Muscle layer of colon (tissue), 2 donors: ENCODE results near the gene HOOK1.
A peak's percentile ranks its signal among the peaks of the same experiment; 100 is the strongest.

Experiments
- H3K27ac ChIP-seq: one replicate; pipeline ENCODE4 v1.7.0; 2013; ENCODE audit warnings: low read depth, mild to moderate bottlenecking, low read length, moderate library complexity
- H3K27me3 ChIP-seq, 2 donors: one replicate each; pipeline ENCODE4 v1.7.0; 2013; ENCODE audit warnings: low read length in 2 of 2, mild to moderate bottlenecking in 2 of 2; ENCODE audit not compliant: insufficient read depth in 2 of 2, control insufficient read depth in 1 of 2
- H3K36me3 ChIP-seq: one replicate; pipeline ENCODE4 v1.7.0; 2013; ENCODE audit warnings: mild to moderate bottlenecking, low read length; ENCODE audit not compliant: insufficient read depth
- H3K4me1 ChIP-seq: one replicate; pipeline ENCODE4 v1.7.0; 2013; ENCODE audit warnings: mild to moderate bottlenecking, low read length; ENCODE audit not compliant: insufficient read depth
- H3K4me3 ChIP-seq, 2 donors: one replicate each; pipeline ENCODE4 v1.7.0; 2013; ENCODE audit warnings: low read length in 2 of 2, low read depth in 1 of 2, mild to moderate bottlenecking in 1 of 2, moderate library complexity in 1 of 2
- H3K9ac ChIP-seq: one replicate; pipeline ENCODE4 v1.7.0; 2013; ENCODE audit warnings: low read length
- H3K9me3 ChIP-seq: one replicate; pipeline ENCODE4 v1.7.0; 2013; ENCODE audit warnings: mild to moderate bottlenecking, low read length
- donor health status: abdominal sarcoma.
- donor health status: Adenocarcinoma of cecum.

HOOK1 gene

GRCh38 chr1:59814901-59815825 lies at the start of gene HOOK1:
HOOK1 (plus strand) TSS chr1:59814949; CDS start chr1:59815118, 169 bp downstream.
- H3K4me1 ChIP-seq, result no peaks in the 10 kb centered on the region
- no peaks in the 10 kb centered on the region for H3K36me3 ChIP-seq
- peaks cover 23 to 32% of the 10 kb centered on the region in 2 donors for H3K27me3 ChIP-seq
- no peak within 1 kb of the TSS for H3K9ac ChIP-seq
- peak within 1 kb of the TSS; percentile 10 to 47 for H3K4me3 ChIP-seq
- H3K9me3 ChIP-seq, result no peaks in the 10 kb centered on the region
- H3K27ac ChIP-seq, result no peak within 1 kb of the TSS

DNA sequence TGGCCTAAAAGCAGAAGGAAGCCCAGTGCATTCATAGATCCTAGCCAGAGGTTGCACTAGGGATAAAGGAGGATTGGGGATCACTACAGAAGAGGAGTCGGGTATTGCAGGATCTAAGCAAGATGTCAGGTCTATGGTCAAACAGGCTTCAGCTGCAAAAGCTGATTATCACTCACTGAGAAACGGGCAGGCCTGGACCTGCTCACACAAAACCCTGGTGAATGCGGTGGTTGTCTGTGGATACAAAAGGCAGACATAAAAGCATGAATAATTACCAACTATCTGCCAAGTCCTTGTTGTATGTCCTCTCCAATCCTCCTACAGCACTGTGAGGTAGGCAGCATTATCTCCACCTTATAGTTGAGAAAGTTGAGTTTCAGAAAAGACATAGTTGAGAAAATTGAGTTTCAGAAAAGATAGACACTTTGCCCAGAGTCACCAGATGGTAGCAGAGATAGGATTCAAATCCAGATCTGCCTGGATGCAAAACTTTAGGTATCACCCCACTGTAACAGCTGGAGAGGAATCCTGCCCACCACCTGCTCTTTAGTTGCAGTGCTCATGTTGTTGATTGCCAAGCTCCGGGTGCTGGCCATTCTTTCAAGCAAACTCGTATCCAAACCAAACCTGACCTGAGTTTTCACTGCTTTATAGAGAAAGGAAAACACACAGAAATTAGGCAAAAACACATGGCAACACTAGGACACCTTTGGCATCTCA lies 49.6 kb upstream of the HOOK1 start:
- no peaks in the 10 kb centered on the region for H3K4me1 ChIP-seq
- no peaks in the 10 kb centered on the region for H3K9me3 ChIP-seq
- no peak overlapping the region for H3K27ac ChIP-seq
- H3K27me3 ChIP-seq, result no peaks in the 10 kb centered on the region
- no peaks in the 10 kb centered on the region for H3K36me3 ChIP-seq
- no peak overlapping the region for H3K4me3 ChIP-seq
- no peak overlapping the region for H3K9ac ChIP-seq

DNA sequence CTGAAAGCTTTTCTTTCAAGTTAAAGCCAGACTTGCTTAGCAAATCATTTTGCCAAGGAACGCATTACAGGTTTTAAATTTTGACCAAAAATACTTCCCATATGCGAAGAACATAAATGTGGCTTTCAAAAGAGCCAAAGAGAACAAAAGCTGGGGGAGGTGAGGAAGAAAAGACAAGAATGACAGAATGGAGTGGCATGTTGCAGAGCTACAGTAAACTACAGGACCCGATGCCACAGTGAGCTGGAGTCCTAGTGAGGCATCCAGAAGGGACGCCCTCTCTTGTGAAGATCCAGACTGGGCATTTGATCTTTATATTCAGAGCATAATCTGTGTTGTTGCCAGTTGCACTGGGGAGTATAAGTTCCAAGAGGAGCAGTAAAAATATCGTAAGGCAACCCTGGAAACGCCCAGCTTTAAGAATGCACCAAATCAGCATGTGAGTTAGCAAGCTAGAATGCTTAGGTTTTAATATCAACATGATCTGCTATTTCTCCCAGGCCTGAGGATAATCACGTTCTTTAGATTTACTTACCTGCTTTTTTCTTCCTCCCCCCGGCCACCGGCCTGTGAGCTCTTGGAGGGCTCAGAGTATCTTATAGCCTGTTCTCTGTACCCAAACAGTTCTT lies 48.4 kb upstream of the HOOK1 start:
- Histone ChIP-seq H3K4me1 (no peaks in the 10 kb centered on the region), H3K27ac (no peak overlapping the region), H3K4me3 (no peak overlapping the region), H3K9ac (no peak overlapping the region), H3K9me3 (no peaks in the 10 kb centered on the region), H3K36me3 (no peaks in the 10 kb centered on the region), H3K27me3 (no peaks in the 10 kb centered on the region)

DNA sequence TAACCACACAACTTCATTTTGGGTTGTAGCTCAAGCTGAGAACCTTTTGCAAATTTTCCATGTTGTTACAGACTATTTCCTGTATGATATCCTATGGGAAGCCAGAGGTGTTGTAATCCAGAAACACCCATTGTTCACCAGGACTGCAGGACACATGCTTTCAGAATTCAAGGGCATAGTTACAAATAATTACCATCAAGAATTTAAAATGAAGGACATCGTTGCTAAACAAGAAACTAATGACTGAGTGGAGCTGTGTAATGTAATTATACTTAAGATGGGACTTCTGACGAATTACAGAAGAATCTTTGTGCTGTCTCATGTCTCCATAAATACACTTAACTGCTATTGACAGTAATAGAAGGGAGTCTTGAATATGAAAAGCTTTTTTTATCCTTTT lies 47.6 kb upstream of the HOOK1 start:
- no peak overlapping the region for H3K27ac ChIP-seq
- no peaks in the 10 kb centered on the region for H3K4me1 ChIP-seq
- H3K9me3 ChIP-seq, result no peaks in the 10 kb centered on the region
- no peak overlapping the region for H3K4me3 ChIP-seq
- H3K36me3 ChIP-seq, result no peaks in the 10 kb centered on the region
- no peak overlapping the region for H3K9ac ChIP-seq
- H3K27me3 ChIP-seq, result no peaks in the 10 kb centered on the region

DNA sequence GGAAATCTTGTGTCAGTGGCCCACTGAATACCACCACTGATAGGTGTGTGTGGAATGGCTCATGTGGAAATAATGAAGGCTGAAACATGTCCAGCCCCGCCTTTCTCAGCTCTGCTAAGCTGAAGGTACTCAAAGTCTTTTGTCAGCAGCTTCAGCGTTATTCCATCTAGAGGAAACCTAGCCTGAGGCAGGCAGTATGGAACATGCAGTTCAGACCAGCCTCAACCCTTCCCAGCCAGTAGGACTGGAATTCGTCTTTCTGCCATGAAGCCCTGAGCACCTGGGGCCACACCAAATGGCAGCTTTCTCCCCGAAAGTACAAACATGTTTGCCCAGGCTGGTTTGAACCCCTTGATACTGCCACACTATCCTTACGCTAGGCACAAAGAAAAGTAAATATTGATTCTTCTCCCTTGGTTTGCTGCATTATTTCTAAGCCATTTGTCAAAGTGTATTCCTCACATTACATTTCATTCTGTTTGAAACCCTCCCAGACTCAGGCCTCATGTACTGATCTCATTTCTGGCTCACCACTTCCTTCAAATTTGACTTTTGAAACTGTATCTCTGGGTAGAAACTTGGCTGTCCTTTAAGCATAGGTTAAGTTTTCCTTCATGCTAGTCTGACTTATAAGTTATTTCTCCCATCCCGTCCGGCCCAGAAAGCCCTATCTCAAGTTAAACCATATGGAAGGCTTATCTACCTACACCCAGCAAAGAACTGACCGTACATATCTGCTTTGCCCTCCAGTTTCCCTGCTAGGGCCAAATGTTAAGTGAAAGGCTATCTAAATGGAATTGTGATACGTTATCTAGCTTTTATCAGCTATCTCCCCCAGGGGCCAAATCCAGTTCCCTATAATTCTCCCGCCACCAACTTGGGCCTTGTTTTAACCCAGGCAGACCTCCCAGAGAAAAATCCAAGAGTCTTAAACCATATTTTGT lies 45.7 kb upstream of the HOOK1 start:
- Histone ChIP-seq H3K27ac (no peak overlapping the region), H3K9ac (no peak overlapping the region), H3K4me1 (no peaks in the 10 kb centered on the region), H3K9me3 (no peaks in the 10 kb centered on the region), H3K36me3 (no peaks in the 10 kb centered on the region), H3K4me3 (no peak overlapping the region), H3K27me3 (no peaks in the 10 kb centered on the region)

DNA sequence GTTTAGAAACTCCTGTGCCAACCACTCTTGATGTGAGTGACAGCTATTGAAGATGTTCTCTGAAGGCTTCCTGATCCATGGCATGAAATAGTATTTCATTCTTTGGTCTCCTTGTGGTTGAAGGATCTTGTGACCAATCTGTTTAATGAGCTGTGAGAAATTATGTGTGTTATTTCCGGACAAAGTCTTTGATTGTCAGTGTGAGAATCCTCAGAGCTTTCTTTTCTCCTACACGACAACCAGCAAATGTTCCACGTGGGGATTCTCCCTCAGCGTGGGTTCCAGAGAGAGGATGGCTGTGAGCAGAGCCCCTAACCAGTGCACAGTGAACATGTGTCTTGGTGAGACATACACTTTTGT lies 45.0 kb upstream of the HOOK1 start:
- no peaks in the 10 kb centered on the region for H3K27me3 ChIP-seq
- H3K4me3 ChIP-seq, result no peak overlapping the region
- H3K9me3 ChIP-seq, result no peaks in the 10 kb centered on the region
- H3K4me1 ChIP-seq, result no peaks in the 10 kb centered on the region
- H3K27ac ChIP-seq, result no peak overlapping the region
- H3K36me3 ChIP-seq, result no peaks in the 10 kb centered on the region
- H3K9ac ChIP-seq, result no peak overlapping the region

DNA sequence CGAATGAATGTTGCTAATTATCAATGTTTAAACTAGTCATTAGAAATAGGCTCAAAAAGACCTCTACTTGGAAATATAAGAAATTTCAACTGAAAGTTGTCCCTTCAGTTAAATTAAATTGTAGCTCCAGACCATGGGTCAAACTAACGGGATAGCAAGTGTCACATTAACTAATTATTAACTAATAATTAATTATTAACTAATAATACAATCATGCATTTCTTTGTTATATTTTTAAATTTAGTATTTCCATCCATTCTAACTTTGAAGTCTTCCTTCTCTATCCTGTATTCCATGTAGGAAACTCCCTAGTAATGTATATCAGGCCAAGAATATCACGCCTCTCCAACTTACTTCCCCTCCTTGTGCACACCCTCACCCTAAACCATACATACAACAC lies 43.4 kb upstream of the HOOK1 start:
- no peak overlapping the region for H3K9ac ChIP-seq

GRCh38 chr1:59775480-59775879 lies 39.3 kb upstream of the HOOK1 start:
- Histone ChIP-seq H3K27me3 (no peaks in the 10 kb centered on the region), H3K9ac (no peak overlapping the region), H3K4me3 (no peak overlapping the region), H3K27ac (no peak overlapping the region), H3K9me3 (no peaks in the 10 kb centered on the region), H3K36me3 (no peaks in the 10 kb centered on the region), H3K4me1 (no peaks in the 10 kb centered on the region)

More for the DNA sequence above, 43.4 kb upstream of the HOOK1 start:
- no peaks in the 10 kb centered on the region for H3K36me3 ChIP-seq
- no peaks in the 10 kb centered on the region for H3K27me3 ChIP-seq
- H3K4me3 ChIP-seq, result no peak overlapping the region
- H3K9me3 ChIP-seq, result no peaks in the 10 kb centered on the region
- H3K27ac ChIP-seq, result no peak overlapping the region
- no peaks in the 10 kb centered on the region for H3K4me1 ChIP-seq

DNA sequence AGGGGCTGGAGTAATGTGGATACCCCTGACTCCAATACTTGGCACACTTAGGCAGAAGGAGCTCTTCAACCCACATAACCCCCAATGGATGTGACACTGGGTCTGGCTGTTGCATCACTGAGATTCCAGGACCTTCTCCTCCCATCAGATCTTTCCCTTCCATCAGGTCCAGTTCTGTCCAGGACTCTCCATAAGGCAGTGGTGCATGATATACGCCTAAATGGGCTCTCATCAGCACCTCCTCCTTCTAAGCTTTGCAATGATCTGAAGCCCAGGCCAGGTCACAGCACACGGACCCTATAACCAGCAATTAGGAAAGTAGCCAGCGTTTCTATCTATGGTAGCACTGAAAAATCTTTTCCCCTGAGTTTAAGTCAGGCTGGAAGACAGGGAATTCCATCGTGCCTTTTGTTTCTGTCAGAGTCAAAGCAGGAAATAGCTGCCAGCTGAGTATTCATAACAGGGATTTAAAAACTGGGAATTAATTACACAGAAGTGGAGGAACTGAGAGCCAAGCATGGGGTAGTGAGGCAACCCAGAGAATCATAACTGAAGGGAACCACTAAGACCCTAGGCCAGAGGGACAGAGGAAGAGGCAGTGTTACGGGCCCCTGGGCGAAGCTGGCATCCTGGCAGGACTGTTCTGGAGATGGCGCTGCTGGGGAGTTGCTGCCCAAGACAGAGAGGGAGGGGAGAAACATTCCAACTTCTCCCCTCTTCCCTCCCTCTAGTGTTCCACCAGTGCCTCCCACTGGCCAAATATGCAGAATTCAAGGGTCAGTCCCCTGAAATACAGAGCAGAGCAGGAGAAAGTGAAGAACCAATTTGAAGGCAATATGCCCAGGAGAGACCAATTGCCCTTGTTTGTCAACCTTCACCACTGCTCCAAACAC lies 37.5 kb upstream of the HOOK1 start:
- no peak overlapping the region for H3K27ac ChIP-seq
- H3K9ac ChIP-seq, result no peak overlapping the region
- H3K27me3 ChIP-seq, result no peaks in the 10 kb centered on the region
- H3K36me3 ChIP-seq, result no peaks in the 10 kb centered on the region
- no peaks in the 10 kb centered on the region for H3K9me3 ChIP-seq
- no peak overlapping the region for H3K4me3 ChIP-seq
- H3K4me1 ChIP-seq, result no peaks in the 10 kb centered on the region

- H3K4me3 ChIP-seq, result no peak overlapping the region
- no peaks in the 10 kb centered on the region for H3K9me3 ChIP-seq
- H3K27me3 ChIP-seq, result no peaks in the 10 kb centered on the region
- no peak overlapping the region for H3K9ac ChIP-seq
- H3K27ac ChIP-seq, result no peak overlapping the region
- H3K4me1 ChIP-seq, result no peaks in the 10 kb centered on the region
- H3K36me3 ChIP-seq, result no peaks in the 10 kb centered on the region
Observed at GRCh38 chr1:59779949-59780348, 34.8 kb upstream of the HOOK1 start.
